Activated naive CD4-positive, alpha-beta T cell treated with anti-CD3 and anti-CD28 coated beads for 36 hours (primary cell): ENCODE data around the gene TLCD2. TPM values are rescaled to one million over a fixed set of nuclear protein-coding genes. Genes with fewer than 3 reads are reported as not detected.
"Not testable (repeated sequence)": the region's sequence is repeated elsewhere in the genome, so short reads cannot be mapped to it uniquely, and the experiment has no call there.

Source experiments
- CTCF ChIA-PET: fragments of 350-600 bp; sonication (Branson Sonifier 250); formaldehyde crosslinking; loops from one replicate; lab custom pipeline; 2021; ENCODE audit warnings: antibody characterized with exemption; lab: Charles Lee
- DNase-seq: peaks from one replicate; pipeline ENCODE4 v3.0.0-alpha.2; 2020
- H3K27ac Mint-ChIP-seq: one replicate; pipeline ENCODE4 v1.8.0; 2021; ENCODE audit warnings: mild to moderate bottlenecking, mixed read lengths
- H3K27me3 Mint-ChIP-seq: one replicate; pipeline ENCODE4 v1.8.0; 2021; ENCODE audit warnings: low read depth, mixed read lengths
- H3K36me3 Mint-ChIP-seq: one replicate; pipeline ENCODE4 v1.8.0; 2021; ENCODE audit warnings: low read depth, mixed read lengths
- H3K4me1 Mint-ChIP-seq: one replicate; pipeline ENCODE4 v1.8.0; 2021; ENCODE audit warnings: low read depth, mixed read lengths
- H3K4me3 Mint-ChIP-seq: one replicate; pipeline ENCODE4 v1.8.0; 2021; ENCODE audit warnings: mild to moderate bottlenecking, moderate library complexity, mixed read lengths
- H3K9me3 Mint-ChIP-seq: one replicate; pipeline ENCODE4 v1.8.0; 2021; ENCODE audit warnings: mixed read lengths
- intact Hi-C: fragments of 100-400 bp; cut with micrococcal nuclease; formaldehyde crosslinking; loops from one replicate; pipeline ENCODE4 v1.15.1; 2023
- total RNA-seq, 2 experiments: library from RNA; stranded (reverse); gene quantifications; one replicate each; pipeline ENCODE4 v1.2.3, GENCODE V29; 2021

TLCD2 gene
- total RNA-seq, 2 experiments from 2014 or later, result 0.05 TPM

DNA sequence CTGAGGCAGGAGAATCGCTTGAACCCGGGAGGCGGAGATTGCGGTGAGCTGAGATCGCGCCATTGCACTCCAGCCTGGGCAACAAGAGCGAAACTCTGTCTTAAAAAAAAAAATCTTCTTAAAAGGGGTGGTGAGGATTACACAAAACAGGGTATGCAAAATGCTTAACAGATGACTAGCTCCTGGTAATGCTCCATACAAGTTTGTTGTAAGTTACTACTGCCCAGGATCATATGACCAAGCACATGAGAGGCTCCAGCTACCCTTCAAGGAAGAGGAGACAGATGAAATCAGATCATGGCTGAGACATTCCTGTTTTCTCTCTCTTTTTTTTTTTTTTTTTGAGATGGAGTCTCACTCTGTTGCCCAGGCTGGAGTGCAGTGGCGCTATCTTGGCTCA lies 11.8 kb upstream of the TLCD2 start:
- CTCF ChIA-PET, result interaction anchor here (0.6 to 3.4 kb wide), 21 partner anchors 7 to 336 kb away, joined by 3 to 25 read pairs (median 4); partner anchors contain the start of gene SERPINF1
- DNase-seq, H3K4me3 Mint-ChIP-seq, H3K36me3 Mint-ChIP-seq, H3K27me3 Mint-ChIP-seq, H3K27ac Mint-ChIP-seq, H3K9me3 Mint-ChIP-seq: not testable (repeated sequence)
- H3K4me1 Mint-ChIP-seq, result peaks cover 28% of the 10 kb centered on the region
- intact Hi-C loops, result loop anchor here (5.0 kb wide), 1 partner anchor 60 kb away; no protein-coding TSS in a partner anchor

DNA sequence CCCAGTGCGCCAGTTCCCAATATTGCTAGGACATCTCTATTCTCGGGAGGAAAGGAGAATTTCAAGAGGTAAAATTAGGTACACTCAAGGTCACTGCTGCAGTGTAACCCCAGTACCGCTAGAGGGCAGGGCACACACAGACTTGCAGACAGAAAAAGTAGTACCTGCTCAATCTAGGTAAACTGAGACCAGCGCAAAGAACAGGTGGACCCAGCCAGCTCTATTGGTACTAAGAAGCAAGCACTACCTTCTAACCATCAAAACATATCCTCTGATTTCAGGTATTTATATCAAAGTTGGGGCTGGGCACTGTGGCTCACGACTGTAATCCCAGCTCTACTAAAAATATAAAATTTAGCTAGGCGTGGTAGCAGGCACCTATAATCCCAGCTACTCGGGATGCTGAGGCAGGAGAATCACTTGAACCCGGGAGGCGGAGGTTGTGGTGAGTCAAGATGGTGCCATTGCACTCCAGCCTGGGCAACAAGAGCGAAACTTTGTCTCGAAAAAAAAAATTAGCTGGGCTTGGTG lies 10.7 kb upstream of the TLCD2 start:
- CTCF ChIA-PET, result interaction anchor here (0.6 to 3.4 kb wide), 31 partner anchors 8 to 336 kb away, joined by 3 to 25 read pairs (median 3); partner anchors contain the start of genes RTN4RL1 and SERPINF1

DNA sequence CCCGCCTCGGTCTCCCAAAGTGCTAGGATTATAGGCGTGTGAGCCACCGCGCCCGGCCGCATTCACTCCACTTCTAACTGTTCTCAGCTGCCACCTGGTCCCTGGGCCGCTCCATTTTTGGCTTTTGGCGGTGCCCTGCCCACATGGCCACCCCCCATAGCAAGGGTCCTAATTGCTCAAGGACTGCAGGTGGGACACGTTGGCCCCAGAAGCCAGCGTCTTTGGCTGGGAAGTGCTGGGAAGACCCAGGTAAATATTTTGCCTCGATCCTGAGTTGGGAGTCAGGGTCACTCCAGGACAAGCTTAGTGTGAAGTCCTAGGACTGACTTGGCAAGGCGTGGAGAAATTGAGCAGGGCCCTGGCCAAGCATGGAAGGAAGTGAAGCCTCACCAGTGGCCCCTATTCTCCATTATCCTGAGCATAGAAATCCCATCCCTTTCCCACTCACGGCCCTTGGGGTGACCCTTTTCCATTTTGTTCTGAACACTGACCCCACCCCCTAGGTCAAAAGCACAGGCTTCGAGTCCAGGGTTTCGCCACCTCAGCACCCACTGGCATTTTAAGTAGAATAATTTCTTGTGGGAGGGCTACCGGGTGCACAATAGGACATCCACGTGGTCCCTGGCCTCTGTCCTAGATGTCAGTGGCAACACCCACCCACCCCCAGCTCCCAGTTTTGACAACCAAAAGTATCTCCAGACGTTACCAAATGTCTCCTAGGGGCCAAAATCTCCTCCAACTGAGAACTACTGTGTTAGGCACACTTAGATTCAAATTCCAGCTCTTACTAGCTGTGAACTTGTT lies 8.4 kb upstream of the TLCD2 start:
- no peak overlapping the region for H3K27ac Mint-ChIP-seq
- intact Hi-C loops, result loop anchor here (5.0 to 10.0 kb wide), 2 partner anchors 154 to 549 kb away; partner anchors contain the start of gene PITPNA
- no peaks in the 10 kb centered on the region for H3K9me3 Mint-ChIP-seq
- H3K27me3 Mint-ChIP-seq, result peaks cover 3% of the 10 kb centered on the region
- no peak for DNase-seq
- H3K4me1 Mint-ChIP-seq, result peaks cover 27% of the 10 kb centered on the region
- H3K4me3 Mint-ChIP-seq, result peak overlapping the region; percentile 88
- CTCF ChIA-PET, result interaction anchor here (0.7 kb wide), 1 partner anchor 41 kb away, joined by 3 read pairs; no protein-coding TSS in a partner anchor
- H3K36me3 Mint-ChIP-seq, result no peaks in the 10 kb centered on the region

More for the DNA sequence above, 10.7 kb upstream of the TLCD2 start:
- peak; percentile 84 for DNase-seq
- Mint-ChIP-seq H3K27me3 (no peaks in the 10 kb centered on the region), H3K27ac (no peak overlapping the region), H3K4me1 (peaks cover 28% of the 10 kb centered on the region), H3K9me3 (no peaks in the 10 kb centered on the region), H3K36me3 (no peaks in the 10 kb centered on the region), H3K4me3 (no peak overlapping the region)
- intact Hi-C loops, result loop anchor here (5.0 kb wide), 1 partner anchor 61 kb away; no protein-coding TSS in a partner anchor

DNA sequence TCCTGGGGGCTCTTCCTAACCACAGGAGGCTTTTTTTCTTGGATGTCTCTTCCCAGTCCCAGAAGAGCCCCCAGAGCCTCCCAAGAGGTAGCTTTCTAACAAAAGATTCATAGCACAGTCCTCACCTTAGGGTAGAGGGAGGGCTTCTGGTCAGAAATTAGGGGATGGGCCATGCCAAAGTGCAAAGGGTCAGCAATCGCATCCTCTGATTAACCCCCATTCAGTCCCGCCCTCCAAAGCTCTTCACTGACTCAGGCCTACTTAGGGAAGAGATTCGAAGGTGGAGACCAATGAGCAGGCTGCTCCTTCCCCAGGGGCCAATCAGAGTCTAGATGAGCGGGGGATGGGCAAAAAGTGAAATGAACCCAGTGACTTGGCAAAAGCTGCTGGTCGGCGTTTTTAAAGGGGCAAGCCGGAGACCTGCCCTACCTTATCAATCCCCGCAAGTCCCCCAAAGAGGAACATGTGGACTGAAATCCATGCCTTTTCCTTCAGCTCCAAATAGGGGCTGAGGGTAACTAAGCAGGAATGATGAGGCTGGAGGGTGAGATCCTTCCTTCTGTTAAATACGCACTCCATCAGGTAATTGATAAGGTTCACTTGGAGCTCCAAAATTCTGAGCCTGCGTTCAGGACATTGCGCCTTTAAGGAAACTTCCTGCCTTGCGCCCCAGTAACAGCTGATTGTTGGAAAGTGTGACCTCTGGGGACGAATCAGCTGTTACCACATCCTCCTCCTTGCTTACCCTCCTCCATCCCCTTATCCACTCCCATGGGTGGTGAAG lies 6.9 kb upstream of the TLCD2 start:
- Mint-ChIP-seq H3K27me3 (peaks cover 3% of the 10 kb centered on the region), H3K4me3 (peak overlapping the region; percentile 88), H3K36me3 (no peaks in the 10 kb centered on the region), H3K4me1 (peaks cover 22% of the 10 kb centered on the region), H3K9me3 (no peaks in the 10 kb centered on the region), H3K27ac (peak overlapping the region; percentile 97)
- CTCF ChIA-PET, result interaction anchor here (1.0 to 1.9 kb wide), 5 partner anchors 48 to 338 kb away, joined by 4 to 9 read pairs (median 6); partner anchors contain the start of genes HIC1, RPA1 and SMYD4
- DNase-seq, result peak; percentile 94
- intact Hi-C loops, result loop anchor here (1.0 to 10.0 kb wide), 12 partner anchors 33 to 684 kb away; partner anchors contain the start of genes DPH1, INPP5K, MNT and PITPNA

DNA sequence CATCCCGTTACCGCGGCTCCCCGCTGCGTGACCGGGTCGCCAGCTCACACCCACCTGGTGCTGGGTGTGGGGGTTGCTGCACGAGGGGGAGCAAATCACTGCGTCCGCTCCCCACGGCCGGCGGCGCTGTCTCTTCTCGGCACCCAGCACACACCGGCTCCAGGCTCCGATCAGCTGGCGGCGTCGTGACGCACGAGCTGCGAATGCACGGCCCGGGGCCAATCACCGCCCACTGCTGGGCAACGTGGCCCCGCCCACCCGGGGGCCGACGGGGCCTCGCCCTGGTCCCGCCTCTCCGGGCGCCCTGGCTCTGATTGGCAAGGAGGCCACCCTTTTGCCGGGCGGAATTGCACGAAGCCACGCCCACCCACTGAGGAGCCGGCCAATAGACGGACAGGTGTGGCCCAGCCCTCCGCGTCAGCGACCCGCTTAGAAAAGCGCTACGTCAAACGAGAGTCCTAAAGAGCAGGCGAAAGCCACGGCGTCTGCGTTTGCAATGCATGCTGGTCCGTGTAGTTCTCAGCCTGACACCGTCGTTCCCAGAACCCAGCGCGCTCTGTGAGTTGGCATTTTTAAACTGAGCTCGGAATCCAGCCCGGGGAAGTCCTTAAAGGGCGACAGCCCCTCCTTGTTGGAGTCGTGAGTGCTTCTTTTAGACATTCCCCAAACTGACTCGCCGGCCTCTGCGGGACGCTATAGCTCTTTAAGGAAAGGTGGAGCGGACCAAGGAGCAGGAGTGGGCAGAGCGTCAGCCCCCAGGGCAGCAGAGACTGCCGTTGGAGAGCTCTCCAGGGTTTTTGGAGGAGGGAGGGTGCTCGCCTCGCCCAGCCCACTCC lies 6.1 kb upstream of the TLCD2 start:
- H3K4me1 Mint-ChIP-seq, result peaks cover 22% of the 10 kb centered on the region

DNA sequence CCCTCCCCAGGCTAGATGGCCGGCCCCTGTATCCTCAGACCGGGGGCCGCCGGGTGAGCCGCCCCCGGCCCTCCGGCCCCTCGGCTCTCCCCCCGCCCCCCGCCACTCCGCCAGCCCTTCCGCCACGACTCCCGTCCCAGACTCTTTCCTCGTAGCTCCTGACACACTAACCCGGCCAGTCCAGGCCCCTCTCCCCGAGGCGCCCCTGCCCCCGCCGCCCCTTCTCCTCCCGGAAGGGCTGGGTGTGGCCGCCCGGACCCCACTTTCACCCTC lies 5.6 kb upstream of the TLCD2 start:
- Mint-ChIP-seq H3K36me3 (no peaks in the 10 kb centered on the region), H3K27ac (no peak overlapping the region), H3K4me1 (peaks cover 25% of the 10 kb centered on the region), H3K27me3 (peaks cover 8% of the 10 kb centered on the region), H3K9me3 (no peaks in the 10 kb centered on the region), H3K4me3 (peak overlapping the region; percentile 81)
- CTCF ChIA-PET, result interaction anchor here (1.6 kb wide), 1 partner anchor 46 kb away, joined by 6 read pairs; no protein-coding TSS in a partner anchor
- intact Hi-C loops, result loop anchor here (1.0 to 10.0 kb wide), 12 partner anchors 31 to 685 kb away; partner anchors contain the start of genes DPH1, INPP5K, MNT and PITPNA
- DNase-seq, result no peak

More for the DNA sequence above, 6.1 kb upstream of the TLCD2 start:
- Mint-ChIP-seq H3K4me3 (peak overlapping the region; percentile 88), H3K9me3 (no peaks in the 10 kb centered on the region), H3K36me3 (no peaks in the 10 kb centered on the region), H3K27ac (peak overlapping the region; percentile 97), H3K27me3 (peaks cover 3% of the 10 kb centered on the region)
- intact Hi-C loops, result loop anchor here (1.0 to 10.0 kb wide), 12 partner anchors 32 to 685 kb away; partner anchors contain the start of genes DPH1, INPP5K, MNT and PITPNA
- DNase-seq, result peak; percentile 100
- CTCF ChIA-PET, result interaction anchor here (1.0 to 1.9 kb wide), 5 partner anchors 47 to 339 kb away, joined by 4 to 9 read pairs (median 6); partner anchors contain the start of genes HIC1, RPA1 and SMYD4

DNA sequence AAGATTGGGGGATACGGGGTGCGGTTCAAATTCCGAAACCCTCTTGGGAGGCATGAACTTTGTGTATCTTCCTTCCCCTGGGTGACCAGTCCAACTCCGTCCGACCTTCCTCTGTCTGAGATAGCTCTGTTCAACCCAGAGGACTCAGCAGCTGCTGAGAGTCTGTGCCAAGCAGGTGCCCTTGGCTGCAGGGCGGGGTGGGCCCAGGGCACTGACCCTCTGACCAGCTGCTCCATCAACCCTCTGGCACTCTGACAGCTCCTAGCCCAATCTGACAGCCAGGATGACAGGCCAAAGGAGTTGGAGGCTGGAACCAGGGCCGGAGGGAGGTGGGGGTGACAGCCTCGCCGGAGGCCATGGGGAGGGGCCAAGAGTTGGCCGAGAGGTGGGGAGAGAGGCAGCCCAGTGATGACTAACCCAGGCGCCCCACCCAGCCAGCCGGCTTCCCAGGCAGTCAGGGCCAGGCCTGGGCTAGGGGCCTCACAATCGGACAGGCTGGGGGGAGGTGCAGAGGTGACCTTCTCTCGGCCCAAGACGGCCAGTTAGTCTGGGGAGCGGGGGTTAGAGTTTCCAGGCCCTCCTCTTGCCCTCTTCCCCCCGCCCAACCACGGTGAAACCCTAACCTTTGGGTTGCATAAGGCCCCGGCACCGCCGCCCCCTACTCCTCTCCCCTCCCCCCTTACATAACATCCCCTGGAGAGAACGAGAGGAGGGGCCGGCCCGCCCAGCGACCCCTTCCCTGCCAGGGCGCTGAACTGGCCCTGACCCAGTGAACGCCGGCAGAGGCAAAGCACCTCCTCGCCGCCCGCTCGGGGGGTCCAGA lies 5.0 kb upstream of the TLCD2 start:
- CTCF ChIA-PET, result interaction anchor here (0.6 to 1.6 kb wide), 3 partner anchors 46 to 571 kb away, joined by 3 to 6 read pairs (median 3); no protein-coding TSS in a partner anchor
- no peaks in the 10 kb centered on the region for H3K36me3 Mint-ChIP-seq
- peaks cover 12% of the 10 kb centered on the region for H3K27me3 Mint-ChIP-seq
- H3K4me3 Mint-ChIP-seq, result peak overlapping the region; percentile 17
- H3K27ac Mint-ChIP-seq, result no peak overlapping the region
- peak; percentile 36 for DNase-seq
- no peaks in the 10 kb centered on the region for H3K9me3 Mint-ChIP-seq
- intact Hi-C loops, result loop anchor here (5.0 to 10.0 kb wide), 2 partner anchors 150 to 552 kb away; partner anchors contain the start of gene PITPNA
- H3K4me1 Mint-ChIP-seq, result peaks cover 28% of the 10 kb centered on the region

DNA sequence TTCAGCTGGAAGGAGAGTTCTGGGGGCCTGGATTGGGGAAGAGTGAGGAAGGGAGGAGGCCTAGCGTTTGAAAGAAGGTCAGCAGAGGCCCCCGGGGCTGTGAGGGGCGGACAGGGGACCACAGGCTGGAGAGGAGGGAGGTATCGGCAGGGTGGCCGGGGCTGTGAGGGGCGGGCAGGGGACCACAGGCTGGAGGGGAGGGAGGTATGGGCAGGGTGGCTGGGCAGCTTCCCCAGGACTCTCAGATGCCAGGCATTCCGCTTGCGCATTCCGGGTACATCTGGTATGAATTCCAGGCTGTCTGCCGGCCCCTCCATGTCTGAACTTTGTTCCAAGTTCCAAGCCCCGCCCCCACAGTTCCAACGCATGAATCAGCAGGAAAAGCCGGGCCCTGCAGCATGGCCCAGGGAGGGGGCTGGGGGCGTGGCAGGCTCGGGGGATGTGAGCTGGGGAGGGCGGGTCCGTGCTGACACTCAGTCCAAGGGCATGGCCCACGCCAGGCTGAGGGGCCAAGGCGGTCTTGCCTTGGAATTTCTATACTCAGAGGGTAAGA lies 4.3 kb upstream of the TLCD2 start:
- Mint-ChIP-seq H3K4me1 (peaks cover 28% of the 10 kb centered on the region), H3K9me3 (no peaks in the 10 kb centered on the region), H3K4me3 (peak overlapping the region; percentile 26), H3K27me3 (peaks cover 12% of the 10 kb centered on the region), H3K27ac (no peak overlapping the region), H3K36me3 (no peaks in the 10 kb centered on the region)
- peak; percentile 35 for DNase-seq
- CTCF ChIA-PET, result interaction anchor here (0.6 to 0.8 kb wide), 2 partner anchors 312 to 572 kb away, joined by 3 read pairs; no protein-coding TSS in a partner anchor
- intact Hi-C loops, result loop anchor here (10.0 kb wide), 1 partner anchor 150 kb away; the partner anchor contains the start of gene PITPNA

DNA sequence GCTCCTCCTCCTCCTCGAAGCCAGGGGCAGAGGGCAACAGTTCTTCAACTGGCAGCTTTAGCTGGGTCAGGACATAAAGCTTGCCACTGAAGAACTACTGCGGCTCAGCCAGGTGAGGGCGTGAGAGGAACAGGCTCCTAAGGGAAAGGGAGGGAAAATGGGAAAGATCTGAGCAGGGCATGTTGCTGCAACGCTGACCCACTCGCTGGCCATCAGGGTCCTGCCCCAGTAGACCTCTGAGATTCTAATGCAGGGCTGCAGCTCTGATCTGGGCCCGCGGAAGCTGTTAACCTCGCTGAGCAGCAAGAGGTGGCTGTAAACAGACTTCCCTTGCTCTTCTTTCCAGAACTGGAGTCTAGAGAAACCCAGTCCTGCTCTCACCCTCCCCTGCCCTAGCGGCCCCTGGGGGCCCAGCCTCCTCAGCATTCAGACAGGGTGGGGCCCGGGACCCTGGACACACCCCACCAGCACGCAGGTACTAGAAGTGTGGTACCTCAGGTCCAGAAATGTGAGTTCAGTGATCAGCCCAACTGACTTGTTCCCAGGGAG lies 3.8 kb upstream of the TLCD2 start:
- intact Hi-C loops, result loop anchor here (10.0 kb wide), 1 partner anchor 149 kb away; the partner anchor contains the start of gene PITPNA
- Mint-ChIP-seq H3K9me3 (no peaks in the 10 kb centered on the region), H3K4me1 (peaks cover 28% of the 10 kb centered on the region), H3K27ac (no peak overlapping the region), H3K4me3 (peak overlapping the region; percentile 26), H3K27me3 (peaks cover 12% of the 10 kb centered on the region), H3K36me3 (no peaks in the 10 kb centered on the region)
- no peak for DNase-seq
- CTCF ChIA-PET, result interaction anchor here (0.5 to 1.0 kb wide), 2 partner anchors 13 to 325 kb away, joined by 3 to 7 read pairs; no protein-coding TSS in a partner anchor
